ENCODE measurements around the gene ADGRD1.
A peak's percentile ranks its signal among the peaks of the same experiment; 100 is the strongest.

Gene ADGRD1

GRCh38 chr12:131038961-131039950, 85.5 kb downstream of the ADGRD1 start:
- DNase-seq (ENCODE audit: low spot score): no peak
- Histone ChIP-seq H2BK15ac (ENCODE audit: low read length) (peak overlapping the region; percentile 47), H4K91ac (ENCODE audit: low read depth, low read length, poor library complexity) (no peak overlapping the region), H3K4me2 (ENCODE audit: insufficient read depth, low read length, poor library complexity, severe bottlenecking) (no peak overlapping the region), H2AK5ac (ENCODE audit: low read depth, low read length) (peak overlapping the region; percentile 70), H3K36me3 (replicated peaks in 1 of 2; ENCODE audit: control insufficient read depth in 2 of 2, insufficient read depth in 2 of 2, low read length in 2 of 2) (no peaks in the 10 kb centered on the region), H3K14ac (ENCODE audit: low read length) (no peak overlapping the region), H3K4me1 (ENCODE audit: control insufficient read depth in 2 of 2, insufficient read depth in 1 of 2, low read depth in 1 of 2, low read length in 2 of 2) (peaks cover 0 to 2% of the 10 kb centered on the region in 2 donors), H3K27ac (replicated peaks; ENCODE audit: low read length) (no peak overlapping the region), H3K23ac (ENCODE audit: low read depth, low read length, poor library complexity) (peak overlapping the region; percentile 26), H2BK120ac (ENCODE audit: low read depth, low read length) (no peak overlapping the region), H4K8ac (ENCODE audit: low read depth, low read length) (peak overlapping the region; percentile 56), H3K27me3 (ENCODE audit: control insufficient read depth in 3 of 3, insufficient read depth in 3 of 3, low read depth in 1 of 3, low read length in 3 of 3) (peaks cover 0 to 37% (median 0%) of the 10 kb centered on the region in 3 experiments), H3K18ac (ENCODE audit: low read length) (peak overlapping the region; percentile 72), H3K9ac (ENCODE audit: low read depth, low read length, poor library complexity) (no peak overlapping the region), H3K79me1 (ENCODE audit: low read depth, low read length) (no peaks in the 10 kb centered on the region), H3K9me3 (replicated peaks in 1 of 2; ENCODE audit: control insufficient read depth in 2 of 2, insufficient read depth in 1 of 2, low read depth in 1 of 2, low read length in 2 of 2) (no peaks in the 10 kb centered on the region), H3K4ac (ENCODE audit: low read length) (no peak overlapping the region), H2BK12ac (ENCODE audit: low read length) (peak overlapping the region; percentile 31), H3K4me3 (ENCODE audit: low read length in 2 of 2) (no peak overlapping the region), H2BK5ac (ENCODE audit: low read length) (no peak overlapping the region), H2AFZ (ENCODE audit: low read length) (no peak overlapping the region)
- no CpG with 5 or more reads among the region's 35 CpGs for WGBS, 2 donors (ENCODE audit: extremely low coverage in 2 of 2, insufficient read length in 2 of 2, insufficient replicate concordance in 1 of 2)

- Histone ChIP-seq H2BK12ac (ENCODE audit: low read length) (no peak overlapping the region), H2AK5ac (ENCODE audit: low read depth, low read length) (peak overlapping the region; percentile 5), H3K9ac (ENCODE audit: low read depth, low read length, poor library complexity) (peak overlapping the region; percentile 50), H2BK120ac (ENCODE audit: low read depth, low read length) (no peak overlapping the region), H2BK15ac (ENCODE audit: low read length) (no peak overlapping the region), H3K4me2 (ENCODE audit: insufficient read depth, low read length, poor library complexity, severe bottlenecking) (no peak overlapping the region), H3K14ac (ENCODE audit: low read length) (no peak overlapping the region), H3K27ac (replicated peaks; ENCODE audit: low read length) (no peak overlapping the region), H3K27me3 (ENCODE audit: control insufficient read depth in 3 of 3, insufficient read depth in 3 of 3, low read depth in 1 of 3, low read length in 3 of 3) (peaks cover 0 to 37% (median 0%) of the 10 kb centered on the region in 3 experiments), H3K9me3 (replicated peaks in 1 of 2; ENCODE audit: control insufficient read depth in 2 of 2, insufficient read depth in 1 of 2, low read depth in 1 of 2, low read length in 2 of 2) (no peaks in the 10 kb centered on the region), H3K4ac (ENCODE audit: low read length) (no peak overlapping the region), H3K18ac (ENCODE audit: low read length) (peak overlapping the region; percentile 13), H4K91ac (ENCODE audit: low read depth, low read length, poor library complexity) (no peak overlapping the region), H3K4me1 (ENCODE audit: control insufficient read depth in 2 of 2, insufficient read depth in 1 of 2, low read depth in 1 of 2, low read length in 2 of 2) (no peaks in the 10 kb centered on the region), H3K36me3 (replicated peaks in 1 of 2; ENCODE audit: control insufficient read depth in 2 of 2, insufficient read depth in 2 of 2, low read length in 2 of 2) (no peaks in the 10 kb centered on the region), H3K23ac (ENCODE audit: low read depth, low read length, poor library complexity) (no peak overlapping the region), H2AFZ (ENCODE audit: low read length) (no peak overlapping the region), H3K4me3 (ENCODE audit: low read length in 2 of 2) (no peak overlapping the region), H4K8ac (ENCODE audit: low read depth, low read length) (no peak overlapping the region), H2BK5ac (ENCODE audit: low read length) (no peak overlapping the region), H3K79me1 (ENCODE audit: low read depth, low read length) (no peaks in the 10 kb centered on the region)
- no CpG with 5 or more reads among the region's 11 CpGs for WGBS, 2 donors (ENCODE audit: extremely low coverage in 2 of 2, insufficient read length in 2 of 2, insufficient replicate concordance in 1 of 2)
- DNase-seq (ENCODE audit: low spot score): no peak
Measured at GRCh38 chr12:131040491-131040890, 86.8 kb downstream of the ADGRD1 start.

- H3K4me3 ChIP-seq (ENCODE audit: low read length in 2 of 2): peak overlapping the region in 1 of 2 donors; percentile 29
- no peak overlapping the region for H3K4me2 ChIP-seq (ENCODE audit: insufficient read depth, low read length, poor library complexity, severe bottlenecking)
- WGBS, 2 donors (ENCODE audit: extremely low coverage in 2 of 2, insufficient read length in 2 of 2, insufficient replicate concordance in 1 of 2): no CpG with 5 or more reads among the region's 20 CpGs
- H2BK15ac ChIP-seq (ENCODE audit: low read length): no peak overlapping the region
- H2AFZ ChIP-seq (ENCODE audit: low read length): no peak overlapping the region
- H2BK120ac ChIP-seq (ENCODE audit: low read depth, low read length): no peak overlapping the region
- H2BK5ac ChIP-seq (ENCODE audit: low read length): peak overlapping the region; percentile 66
- H3K79me1 ChIP-seq (ENCODE audit: low read depth, low read length): no peaks in the 10 kb centered on the region
- H3K27me3 ChIP-seq (ENCODE audit: control insufficient read depth in 3 of 3, insufficient read depth in 3 of 3, low read depth in 1 of 3, low read length in 3 of 3): peaks cover 0 to 37% (median 0%) of the 10 kb centered on the region in 3 experiments
- no peak overlapping the region for H3K27ac ChIP-seq (replicated peaks; ENCODE audit: low read length)
- no peak for DNase-seq (ENCODE audit: low spot score)
- H3K18ac ChIP-seq (ENCODE audit: low read length): peak overlapping the region; percentile 13
- H4K8ac ChIP-seq (ENCODE audit: low read depth, low read length): no peak overlapping the region
- no peak overlapping the region for H3K4ac ChIP-seq (ENCODE audit: low read length)
- H3K23ac ChIP-seq (ENCODE audit: low read depth, low read length, poor library complexity): peak overlapping the region; percentile 29
- H2AK5ac ChIP-seq (ENCODE audit: low read depth, low read length): peak overlapping the region; percentile 5
- no peaks in the 10 kb centered on the region for H3K4me1 ChIP-seq (ENCODE audit: control insufficient read depth in 2 of 2, insufficient read depth in 1 of 2, low read depth in 1 of 2, low read length in 2 of 2)
- no peak overlapping the region for H4K91ac ChIP-seq (ENCODE audit: low read depth, low read length, poor library complexity)
- H3K36me3 ChIP-seq (replicated peaks in 1 of 2; ENCODE audit: control insufficient read depth in 2 of 2, insufficient read depth in 2 of 2, low read length in 2 of 2): no peaks in the 10 kb centered on the region
- H2BK12ac ChIP-seq (ENCODE audit: low read length): no peak overlapping the region
- H3K9ac ChIP-seq (ENCODE audit: low read depth, low read length, poor library complexity): no peak overlapping the region
- no peak overlapping the region for H3K14ac ChIP-seq (ENCODE audit: low read length)
- no peaks in the 10 kb centered on the region for H3K9me3 ChIP-seq (replicated peaks in 1 of 2; ENCODE audit: control insufficient read depth in 2 of 2, insufficient read depth in 1 of 2, low read depth in 1 of 2, low read length in 2 of 2)
Measured at GRCh38 chr12:131041216-131041967, 87.7 kb downstream of the ADGRD1 start.

All from neuronal stem cell (in vitro differentiated cells).